GM21381 (cell line): ENCODE data around the gene CCDC154.
"Not testable (repeated sequence)": the region's sequence is repeated elsewhere in the genome, so short reads cannot be mapped to it uniquely, and the experiment has no call there.

ENCODE experiments used
- ATAC-seq: cut with Tn5 transposase; IDR thresholded peaks from one replicate; pipeline ENCODE4 v1.9.1; 2021; ENCODE audit warnings: mild to moderate bottlenecking, moderate library complexity; ENCODE audit not compliant: unreplicated experiment

The CCDC154 gene

GRCh38 chr16:1439699-1440074 lies 4.7 kb downstream of the CCDC154 start:
- ATAC-seq = not testable (repeated sequence)

GRCh38 chr16:1439058-1439698 lies 5.2 kb downstream of the CCDC154 start:
- no peak for ATAC-seq

GRCh38 chr16:1438229-1439057 lies 5.9 kb downstream of the CCDC154 start:
- ATAC-seq = no peak

GRCh38 chr16:1437606-1438005 lies 6.8 kb downstream of the CCDC154 start:
- ATAC-seq = no peak

GRCh38 chr16:1436731-1437355 lies 7.5 kb downstream of the CCDC154 start:
- ATAC-seq = no peak

GRCh38 chr16:1435921-1436697 lies 8.2 kb downstream of the CCDC154 start:
- ATAC-seq = no peak

- ATAC-seq = no peak
These were observed 9.4 kb downstream of the CCDC154 start for GRCh38 chr16:1434644-1435592.

- no peak for ATAC-seq
These were observed 10.6 kb downstream of the CCDC154 start for GRCh38 chr16:1433756-1434155.

GRCh38 chr16:1433263-1433560 lies 11.1 kb downstream of the CCDC154 start:
- no peak for ATAC-seq

GRCh38 chr16:1432388-1433262 lies 11.7 kb downstream of the CCDC154 start:
- ATAC-seq = no peak

- ATAC-seq = no peak
These were observed 12.7 kb downstream of the CCDC154 start for GRCh38 chr16:1431497-1432270.

- no peak for ATAC-seq
These were observed 13.4 kb downstream of the CCDC154 start, which contains the start of gene PERCC1 for GRCh38 chr16:1430759-1431496. Gene PERCC1 (plus strand): TSS chr16:1431078. CDS start chr16:1432594, 1,516 bp downstream.

GRCh38 chr16:1430214-1430758 lies 14.1 kb downstream of the CCDC154 start:
- no peak for ATAC-seq

- no peak for ATAC-seq
These were observed 14.7 kb downstream of the CCDC154 start for GRCh38 chr16:1429631-1430030.

GRCh38 chr16:1429012-1429411 lies 15.3 kb downstream of the CCDC154 start:
- no peak for ATAC-seq

- no peak for ATAC-seq
These were observed 15.8 kb downstream of the CCDC154 start for GRCh38 chr16:1428511-1428910.
